Endothelial cell of umbilical vein (primary cell): Measurements from ENCODE around the gene RGS6.

ENCODE experiments used
- EZH2 ChIP-seq: IDR thresholded peaks from 2 replicates; pipeline ENCODE4 v1.6.1; 2012; ENCODE audit warnings: borderline replicate concordance, low read depth, mild to moderate bottlenecking, moderate library complexity, low read length, inconsistent platforms; ENCODE audit not compliant: severe bottlenecking
- FOS ChIP-seq: IDR thresholded peaks from 2 replicates; pipeline ENCODE4 v1.6.1; 2011; ENCODE audit warnings: mild to moderate bottlenecking, low read length, moderate library complexity, borderline replicate concordance; ENCODE audit not compliant: insufficient read depth
- POLR2A ChIP-seq: IDR thresholded peaks from 2 replicates; pipeline ENCODE4 v1.6.1; 2012; ENCODE audit warnings: low read depth, mild to moderate bottlenecking, control low read depth, low read length
- POLR2AphosphoS5 ChIP-seq: IDR thresholded peaks from 2 replicates; pipeline ENCODE4 v1.6.1; 2012; ENCODE audit warnings: low read depth, mild to moderate bottlenecking, control low read depth, low read length, moderate library complexity; ENCODE audit not compliant: insufficient read depth
- TF ChIP-seq, protein P1 (sequence below), 2 donors: IDR thresholded peaks; 1 replicate in 1 of 2; 2 replicates in 1 of 2; pipeline ENCODE4 v1.5.1; 2011; ENCODE audit warnings: low read length in 2 of 2, mild to moderate bottlenecking in 2 of 2, moderate library complexity in 2 of 2, control low read depth in 1 of 2, inconsistent platforms in 1 of 2, low read depth in 1 of 2; ENCODE audit not compliant: insufficient read depth in 1 of 2; ENCODE audit errors: extremely low read depth in 1 of 2
- TF ChIP-seq, protein P2 (sequence below): IDR thresholded peaks from 2 replicates; pipeline ENCODE4 v1.6.1; 2011; ENCODE audit not compliant: insufficient read depth, insufficient read length

DNA sequence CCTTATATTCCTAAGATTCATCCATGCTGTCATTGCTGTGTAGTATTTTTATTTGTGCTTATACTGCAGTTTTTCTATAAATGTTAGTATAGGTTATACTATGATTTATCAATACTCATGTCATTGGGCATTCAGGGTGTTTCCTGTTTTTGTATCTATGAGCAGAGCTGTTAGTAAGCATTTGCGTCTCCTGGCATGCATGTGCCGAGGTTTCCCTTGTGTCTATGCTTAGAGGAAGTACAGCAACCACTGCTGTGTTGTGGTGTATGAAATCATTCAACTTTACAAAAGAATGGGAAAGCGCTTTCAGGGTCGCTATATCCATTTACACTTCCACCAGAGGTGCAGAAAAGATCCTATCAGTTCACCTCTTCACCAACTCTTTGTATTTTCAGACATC lies 122.7 kb downstream of the RGS6 start:
- TF ChIP-seq EZH2 (no peak), POLR2A (no peak), POLR2AphosphoS5 (no peak), FOS (no peak)
- TF ChIP-seq, protein P1, sequence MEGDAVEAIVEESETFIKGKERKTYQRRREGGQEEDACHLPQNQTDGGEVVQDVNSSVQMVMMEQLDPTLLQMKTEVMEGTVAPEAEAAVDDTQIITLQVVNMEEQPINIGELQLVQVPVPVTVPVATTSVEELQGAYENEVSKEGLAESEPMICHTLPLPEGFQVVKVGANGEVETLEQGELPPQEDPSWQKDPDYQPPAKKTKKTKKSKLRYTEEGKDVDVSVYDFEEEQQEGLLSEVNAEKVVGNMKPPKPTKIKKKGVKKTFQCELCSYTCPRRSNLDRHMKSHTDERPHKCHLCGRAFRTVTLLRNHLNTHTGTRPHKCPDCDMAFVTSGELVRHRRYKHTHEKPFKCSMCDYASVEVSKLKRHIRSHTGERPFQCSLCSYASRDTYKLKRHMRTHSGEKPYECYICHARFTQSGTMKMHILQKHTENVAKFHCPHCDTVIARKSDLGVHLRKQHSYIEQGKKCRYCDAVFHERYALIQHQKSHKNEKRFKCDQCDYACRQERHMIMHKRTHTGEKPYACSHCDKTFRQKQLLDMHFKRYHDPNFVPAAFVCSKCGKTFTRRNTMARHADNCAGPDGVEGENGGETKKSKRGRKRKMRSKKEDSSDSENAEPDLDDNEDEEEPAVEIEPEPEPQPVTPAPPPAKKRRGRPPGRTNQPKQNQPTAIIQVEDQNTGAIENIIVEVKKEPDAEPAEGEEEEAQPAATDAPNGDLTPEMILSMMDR (IDR thresholded peaks at IDR 0.05; ENCODE audit: extremely low read depth in 1 of 2, insufficient read depth in 1 of 2, low read depth in 1 of 2, low read length in 2 of 2), result no peak
- TF ChIP-seq, protein P2, sequence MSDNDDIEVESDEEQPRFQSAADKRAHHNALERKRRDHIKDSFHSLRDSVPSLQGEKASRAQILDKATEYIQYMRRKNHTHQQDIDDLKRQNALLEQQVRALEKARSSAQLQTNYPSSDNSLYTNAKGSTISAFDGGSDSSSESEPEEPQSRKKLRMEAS, result no peak
